Neutrophil (primary cell): Measurements from ENCODE around the gene EHD1.

Source experiments
- H3K27ac ChIP-seq: fragments of 200-600 bp; sonication (generic); 2 replicates; pipeline ENCODE4 v1.5.1; 2016; ENCODE audit warnings: mild to moderate bottlenecking, moderate library complexity
- H3K27me3 ChIP-seq: fragments of 200-600 bp; sonication (generic); 2 replicates; pipeline ENCODE4 v1.6.0; 2016; ENCODE audit warnings: mild to moderate bottlenecking
- H3K36me3 ChIP-seq: fragments of 200-600 bp; sonication (generic); 2 replicates; pipeline ENCODE4 v1.5.1; 2017
- H3K4me1 ChIP-seq, 2 experiments: fragments of 200-600 bp in 1 of 2; sonication (generic) in 1 of 2; 1 replicate in 1 of 2; 2 replicates in 1 of 2; pipeline versions ENCODE4 v1.5.1 to v1.6.1; 2013 to 2016; ENCODE audit warnings: low read depth in 1 of 2, low read length in 1 of 2, mild to moderate bottlenecking in 1 of 2, moderate library complexity in 1 of 2; ENCODE audit not compliant: control insufficient read depth in 1 of 2, insufficient read depth in 1 of 2
- H3K4me3 ChIP-seq, 2 experiments: fragments of 200-600 bp in 1 of 2; sonication (generic) in 1 of 2; 1 replicate in 1 of 2; 2 replicates in 1 of 2; pipeline ENCODE4 v1.5.1; 2013 to 2016; ENCODE audit warnings: low read depth in 1 of 2, low read length in 1 of 2, mild to moderate bottlenecking in 1 of 2, moderate library complexity in 1 of 2
- H3K9me3 ChIP-seq: fragments of 200-600 bp; sonication (generic); 2 replicates; pipeline ENCODE4 v1.5.1; 2016
- CTCF ChIP-seq: fragments of 200-600 bp; sonication (generic); IDR thresholded peaks from 2 replicates; pipeline ENCODE4 v1.5.1; 2016; ENCODE audit warnings: antibody characterized with exemption

Gene EHD1

GRCh38 chr11:64838600-64839334 lies 39.7 kb downstream of the EHD1 start:
- no peak for TF ChIP-seq CTCF
- Histone ChIP-seq H3K4me3 (no peak overlapping the region), H3K27ac (no peak overlapping the region), H3K4me1 (no peaks in the 10 kb centered on the region), H3K9me3 (no peaks in the 10 kb centered on the region), H3K27me3 (peaks cover 3% of the 10 kb centered on the region), H3K36me3 (no peaks in the 10 kb centered on the region)

- Histone ChIP-seq H3K27ac (no peak overlapping the region), H3K4me1 (no peaks in the 10 kb centered on the region), H3K36me3 (no peaks in the 10 kb centered on the region), H3K9me3 (no peaks in the 10 kb centered on the region), H3K4me3 (no peak overlapping the region), H3K27me3 (no peaks in the 10 kb centered on the region)
- no peak for TF ChIP-seq CTCF
These were observed 40.5 kb downstream of the EHD1 start for GRCh38 chr11:64837887-64838351.

- H3K36me3 ChIP-seq, result no peaks in the 10 kb centered on the region
- H3K9me3 ChIP-seq, result no peaks in the 10 kb centered on the region
- H3K27me3 ChIP-seq, result no peaks in the 10 kb centered on the region
- TF ChIP-seq CTCF, result no peak
- H3K4me1 ChIP-seq, result no peaks in the 10 kb centered on the region
- no peak overlapping the region for H3K4me3 ChIP-seq
- no peak overlapping the region for H3K27ac ChIP-seq
These were observed 41.9 kb downstream of the EHD1 start for GRCh38 chr11:64836448-64837072.

GRCh38 chr11:64835616-64836447 lies 42.6 kb downstream of the EHD1 start:
- no peak for TF ChIP-seq CTCF
- no peaks in the 10 kb centered on the region for H3K27me3 ChIP-seq
- no peaks in the 10 kb centered on the region for H3K36me3 ChIP-seq
- H3K27ac ChIP-seq, result no peak overlapping the region
- H3K9me3 ChIP-seq, result no peaks in the 10 kb centered on the region
- H3K4me1 ChIP-seq, result no peaks in the 10 kb centered on the region
- no peak overlapping the region for H3K4me3 ChIP-seq

- no peaks in the 10 kb centered on the region for H3K27me3 ChIP-seq
- no peak overlapping the region for H3K4me3 ChIP-seq
- H3K9me3 ChIP-seq, result no peaks in the 10 kb centered on the region
- H3K4me1 ChIP-seq, result no peaks in the 10 kb centered on the region
- TF ChIP-seq CTCF, result no peak
- no peaks in the 10 kb centered on the region for H3K36me3 ChIP-seq
- H3K27ac ChIP-seq, result no peak overlapping the region
These were observed 43.5 kb downstream of the EHD1 start for GRCh38 chr11:64834723-64835615.
